K562 (cell line): ENCODE measurements around the gene ASB7. TPM values are rescaled to one million over a fixed set of nuclear protein-coding genes. Genes with fewer than 3 reads are reported as not detected.

ENCODE experiments used
- ATAC-seq: fragments of 200-7000 bp; cut with Tn5 transposase; 3 replicates; pipeline ENCODE4 v1.9.1; 2020; ENCODE audit warnings: moderate library complexity
- BruUV-seq: library from RNA; stranded (reverse); fragments of 400-500 nt; replicated peaks from 2 replicates; lab custom pipeline; 2021; lab: Mats Ljungman, UMichigan
- CTCF ChIA-PET: fragments of 300-600 bp; formaldehyde crosslinking; extraction: SDS; loops from one replicate; lab custom pipeline; 2021; ENCODE audit warnings: low intra/inter-chr PET ratio; lab: Yijun Ruan, JAX
- POLR2A ChIA-PET: fragments of 300-600, 350-650 bp; sonication (Branson Sonifier 250); formaldehyde crosslinking; extraction: SDS; loops from one replicate; lab custom pipeline; 2021; ENCODE audit warnings: antibody characterized with exemption, inconsistent platforms; lab: Yijun Ruan, JAX
- DNase-seq, 4 experiments: peaks; one replicate each; pipeline versions ENCODE4 v3.0.0 to v3.0.0-alpha.2; 2011 to 2018; ENCODE audit warnings: low spot score in 3 of 4, mixed read lengths in 3 of 4; ENCODE audit errors: extremely low read depth in 1 of 4
- FAIRE-seq: peaks from 2 replicates; lab custom pipeline; 2011; peaks lifted over from hg19 to GRCh38; lab: Jason Lieb, UNC
- H2AFZ ChIP-seq: 2 replicates; pipeline ENCODE4 v1.6.0; 2011; ENCODE audit warnings: low read depth, low read length, control low read depth, inconsistent platforms
- H3K27ac ChIP-seq: fragments of 200-600 bp; 3 replicates; pipeline ENCODE4 v1.8.0; 2011; ENCODE audit warnings: low read depth, mild to moderate bottlenecking, control low read depth, inconsistent platforms, low read length, moderate library complexity, mixed read lengths; ENCODE audit errors: extremely low read depth
- H3K27me3 ChIP-seq, 2 experiments: fragments of 300-600 bp in 1 of 2; 2 replicates in 1 of 2; 3 replicates in 1 of 2; pipeline versions ENCODE4 v1.6.0 to v1.8.0; 2011; ENCODE audit warnings: inconsistent platforms in 2 of 2, low read length in 2 of 2, mild to moderate bottlenecking in 1 of 2, mixed read lengths in 1 of 2, moderate library complexity in 1 of 2; ENCODE audit not compliant: control insufficient read depth in 2 of 2, insufficient read depth in 2 of 2
- H3K36me3 ChIP-seq: fragments of 300-600 bp; 3 replicates; pipeline ENCODE4 v1.8.0; 2011; ENCODE audit warnings: mild to moderate bottlenecking, low read length, inconsistent platforms; ENCODE audit not compliant: control insufficient read depth, insufficient read depth
- H3K4me1 ChIP-seq, 2 experiments: fragments of 200-600 bp in 1 of 2; replicated peaks in 1 of 2; 2 replicates in 1 of 2; 3 replicates in 1 of 2; pipeline versions ENCODE4 v1.5.1 to v1.8.0; 2011; ENCODE audit warnings: inconsistent platforms in 2 of 2, low read length in 2 of 2, mild to moderate bottlenecking in 1 of 2, mixed read lengths in 1 of 2, moderate library complexity in 1 of 2; ENCODE audit not compliant: control insufficient read depth in 2 of 2, insufficient read depth in 2 of 2
- H3K4me2 ChIP-seq: 2 replicates; pipeline ENCODE4 v1.6.1; 2011; ENCODE audit warnings: low read length, control low read depth, inconsistent platforms, mixed read lengths; ENCODE audit not compliant: insufficient read depth
- H3K4me3 ChIP-seq: fragments of 200-600 bp; sonication (generic), shearing (Covaris generic); 2 replicates; pipeline ENCODE4 v1.5.1; 2016; ENCODE audit warnings: control low read depth, inconsistent platforms
- H3K79me2 ChIP-seq: fragments of 200-600 bp; 3 replicates; pipeline ENCODE4 v1.8.0; 2011; ENCODE audit warnings: low read length, inconsistent platforms; ENCODE audit not compliant: control insufficient read depth, insufficient read depth
- H3K9ac ChIP-seq, 2 experiments: 2 replicates each; pipeline versions ENCODE4 v1.6.0 to v1.6.1; 2011; ENCODE audit warnings: low read depth in 2 of 2, low read length in 2 of 2, control low read depth in 1 of 2, inconsistent platforms in 1 of 2, mild to moderate bottlenecking in 1 of 2, mixed read lengths in 1 of 2; ENCODE audit not compliant: insufficient read depth in 1 of 2
- H3K9me1 ChIP-seq: one replicate; pipeline ENCODE4 v1.6.0; 2011; ENCODE audit warnings: inconsistent platforms, mild to moderate bottlenecking, low read length, moderate library complexity; ENCODE audit not compliant: control insufficient read depth, insufficient read depth
- H3K9me3 ChIP-seq: replicated peaks from 2 replicates; pipeline ENCODE4 v1.5.1; 2011; ENCODE audit warnings: low read depth, low read length, inconsistent platforms; ENCODE audit not compliant: control insufficient read depth, insufficient read depth
- H4K20me1 ChIP-seq: replicated peaks from 2 replicates; pipeline ENCODE4 v1.6.1; 2011; ENCODE audit warnings: low read length, inconsistent platforms, mixed read lengths; ENCODE audit not compliant: control insufficient read depth, insufficient read depth
- BCOR ChIP-seq: fragments of 450-650 bp; IDR thresholded peaks from 2 replicates; pipeline ENCODE4 v1.6.1; 2016
- BDP1 ChIP-seq: IDR thresholded peaks from 3 replicates; pipeline ENCODE4 v1.6.1; 2011; ENCODE audit not compliant: insufficient read length, insufficient read depth
- CREM ChIP-seq: IDR thresholded peaks from 2 replicates; pipeline ENCODE4 v1.6.1; 2014; ENCODE audit warnings: antibody characterized with exemption, low read depth
- FOSL1 ChIP-seq: fragments of 200-800 bp; sonication (Bioruptor generic); conservative IDR thresholded peaks from 2 replicates; pipeline ENCODE4 v1.6.1; 2016; ENCODE audit warnings: missing genetic modification characterization, missing compliant biosample characterization
- MEIS2 ChIP-seq: fragments of 450-650 bp; IDR thresholded peaks from 2 replicates; pipeline ENCODE4 v1.6.1; 2014; ENCODE audit warnings: mild to moderate bottlenecking; ENCODE audit not compliant: partially characterized antibody
- NCOA1 ChIP-seq: fragments of 450-650 bp; IDR thresholded peaks from 2 replicates; pipeline ENCODE4 v1.6.1; 2016; ENCODE audit warnings: low read depth
- RBM25 ChIP-seq: fragments of 200-400 bp; formaldehyde crosslinking; IDR thresholded peaks from 2 replicates; pipeline ENCODE4 v1.6.1; 2018; ENCODE audit warnings: low read length, low read depth, moderate library complexity; ENCODE audit not compliant: severe bottlenecking
- SETDB1 ChIP-seq: IDR thresholded peaks from one replicate; pipeline ENCODE4 v1.6.1; 2012; ENCODE audit warnings: low read length, control low read depth, inconsistent platforms
- SOX6 ChIP-seq: fragments of 450-650 bp; IDR thresholded peaks from 2 replicates; pipeline ENCODE4 v1.6.1; 2014; ENCODE audit warnings: mild to moderate bottlenecking
- ZNF311 ChIP-seq: fragments of 250-450 bp; sonication (Bioruptor Pico); IDR thresholded peaks from 2 replicates; pipeline ENCODE4 v1.4.0; 2020; ENCODE audit warnings: mild to moderate bottlenecking, moderate library complexity
- WGBS: fragments of 100-300 bp; shearing (Covaris generic); methylation state at CpG from one replicate; pipeline ENCODE4 v1.1.6; 2016; ENCODE audit warnings: low coverage, mixed read lengths; ENCODE audit not compliant: insufficient coverage; ENCODE audit errors: missing lambda C conversion rate; 5-methylcytosine and 5-hydroxymethylcytosine counted together
- in situ Hi-C: fragments of 300-500 bp; cut with MboI; formaldehyde crosslinking; loops from 4 replicates; pipeline ENCODE4 v1.15.0; 2018; ENCODE audit warnings: inconsistent platforms, mixed read lengths
- intact Hi-C: fragments of 100-400 bp; cut with micrococcal nuclease; formaldehyde crosslinking; loops from 2 replicates; pipeline ENCODE4 v1.14.2; 2022
- polyA plus RNA-seq, 8 experiments: library from polyadenylated mRNA; depleted of rRNA in 4 of 8; stranded (reverse) in 5 of 8; unstranded in 3 of 8; fragments of >200 nt; fragmentation: Nextera tagmentation in 2 of 8; fragmentation: Illumina TruSeq in 1 of 8; extraction: Ambion mirVana in 2 of 8; extraction: Trizol in 1 of 8; gene quantifications; 2 replicates each; pipeline versions ENCODE4 v1.2.1 to v1.2.3, GENCODE V29; 2011 to 2014; ENCODE audit warnings: inconsistent platforms in 1 of 8, missing spikeins in 1 of 8
- total RNA-seq, 7 experiments: library from RNA; depleted of rRNA in 6 of 7; stranded (reverse); fragments of >200 nt in 6 of 7; fragmentation: Illumina TruSeq in 2 of 7; extraction: Trizol in 2 of 7; gene quantifications; 2 replicates each; pipeline versions ENCODE4 v1.2.1 to v1.2.3, GENCODE V29; 2011 to 2021; ENCODE audit warnings: low replicate concordance in 1 of 7
- TF ChIP-seq, protein P1 (sequence below), 3 experiments: IDR thresholded peaks in 2 of 3; conservative IDR thresholded peaks in 1 of 3; 2 replicates each; pipeline ENCODE4 v1.5.1; 2011 to 2012; ENCODE audit warnings: low read length in 3 of 3, mild to moderate bottlenecking in 3 of 3, control low read depth in 2 of 3, improper control_type of control experiment in 1 of 3, inconsistent platforms in 1 of 3, low read depth in 1 of 3, mixed read lengths in 1 of 3, moderate library complexity in 1 of 3; ENCODE audit not compliant: insufficient read depth in 2 of 3
- TF ChIP-seq, protein P2 (sequence below): fragments of 450-650 bp; IDR thresholded peaks from 2 replicates; pipeline ENCODE4 v1.6.1; 2017; ENCODE audit warnings: mild to moderate bottlenecking, moderate library complexity
- TF ChIP-seq, protein P3 (sequence below), 3 experiments: fragments of 200-800 bp in 1 of 3; sonication (Bioruptor generic) in 1 of 3; sonication (generic) in 1 of 3; formaldehyde crosslinking in 1 of 3; IDR thresholded peaks; 2 replicates each; pipeline versions ENCODE4 v1.6.1 to v1.8.0; 2016 to 2022; ENCODE audit warnings: mild to moderate bottlenecking in 2 of 3, missing compliant biosample characterization in 2 of 3, missing genetic modification characterization in 2 of 3, missing genetic modification reagents in 1 of 3

Gene ASB7
- total and polyA plus RNA-seq, 9 of the 15 experiments (the other 6 are each of a cell fraction or from before 2014, with no cell fraction given) = 1.8 to 10.1 (median 6.8) TPM

DNA sequence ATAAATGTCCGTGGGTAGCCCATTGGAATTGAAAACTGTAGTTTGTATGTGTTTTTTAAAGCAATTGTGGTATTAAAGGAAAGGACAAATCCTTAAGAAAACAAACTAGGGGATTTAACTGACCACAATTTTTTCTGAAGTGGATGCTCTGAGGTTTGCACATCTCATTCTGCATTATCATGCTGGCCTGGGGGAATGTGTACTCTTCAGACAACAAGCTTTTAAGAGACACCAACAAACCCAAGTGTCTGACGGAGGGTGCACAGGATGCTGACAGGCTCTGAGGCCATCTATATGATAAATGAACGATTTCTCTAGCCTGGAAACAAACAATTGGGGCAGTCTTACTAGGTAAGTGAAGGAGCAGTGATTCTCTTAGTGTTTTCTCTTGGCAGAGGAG, 9.5 kb upstream of the ASB7 start:
- no peaks in the 10 kb centered on the region for H3K9me1 ChIP-seq
- no peak overlapping the region for H3K27ac ChIP-seq
- peaks cover 28% of the 10 kb centered on the region; the same call in 2 of the 3 replicates for H3K36me3 ChIP-seq
- peaks cover 98% of the 10 kb centered on the region for H3K79me2 ChIP-seq
- ATAC-seq = no peak
- no TSS peak for BruUV-seq
- intact Hi-C loops (no loop called here), in situ Hi-C loops (no loop called here)
- no peak overlapping the region for H3K9ac ChIP-seq
- ChIA-PET CTCF (no interaction called here), POLR2A (interaction anchor here (0.6 kb wide), 1 partner anchor 314 kb away, joined by 4 read pairs; no protein-coding TSS in a partner anchor)
- no peak for DNase-seq
- no peaks in the 10 kb centered on the region for H3K27me3 ChIP-seq
- no peak overlapping the region for H3K4me2 ChIP-seq
- no peaks in the 10 kb centered on the region for H4K20me1 ChIP-seq
- H2AFZ ChIP-seq = no peak overlapping the region
- 57% methylated on average over 3 of the region's 3 CpGs for WGBS
- FAIRE-seq = no peak
- H3K4me1 ChIP-seq = peaks cover 3 to 26% of the 10 kb centered on the region in 2 experiments
- TF ChIP-seq BDP1 = no peak
- peak; percentile 5 for TF ChIP-seq MEIS2
- no peak overlapping the region for H3K4me3 ChIP-seq
- no peaks in the 10 kb centered on the region for H3K9me3 ChIP-seq

DNA sequence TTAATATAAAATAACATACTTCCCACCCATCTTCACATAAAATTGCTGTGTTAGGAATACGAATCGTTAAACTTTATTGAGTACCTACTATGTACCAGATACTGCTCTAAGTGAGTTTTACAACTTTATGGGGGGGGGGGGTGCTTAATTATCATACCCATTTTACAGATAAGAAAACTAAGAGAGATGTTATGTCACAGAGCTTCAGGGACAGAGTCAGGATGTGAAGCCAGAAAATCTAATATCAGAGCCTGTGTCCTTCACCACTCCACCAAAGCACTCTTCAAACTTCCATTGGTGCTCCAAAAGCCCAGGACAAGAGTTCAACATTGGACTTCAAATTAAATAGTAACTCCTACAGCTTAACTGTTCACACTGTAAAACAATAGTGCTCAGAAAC, 9.0 kb upstream of the ASB7 start:
- intact Hi-C loops = no loop called here
- Histone ChIP-seq H3K4me1 (peaks cover 4 to 30% of the 10 kb centered on the region in 2 experiments), H3K9me3 (no peaks in the 10 kb centered on the region), H3K79me2 (peaks cover 98% of the 10 kb centered on the region), H3K4me2 (no peak overlapping the region), H3K27me3 (no peaks in the 10 kb centered on the region), H2AFZ (no peak overlapping the region), H3K27ac (no peak overlapping the region), H4K20me1 (no peaks in the 10 kb centered on the region), H3K9me1 (no peaks in the 10 kb centered on the region), H3K9ac (no peak overlapping the region), H3K4me3 (no peak overlapping the region), H3K36me3 (peaks cover 25% of the 10 kb centered on the region; the same call in 2 of the 3 replicates)
- no peak for FAIRE-seq
- DNase-seq = no peak
- no peak for ATAC-seq
- 93% methylated on average over 2 of the region's 2 CpGs for whole genome bisulfite sequencing
- in situ Hi-C loops = no loop called here
- BruUV-seq = no TSS peak
- ChIA-PET POLR2A (no interaction called here), CTCF (no interaction called here)
- TF ChIP-seq, protein P1, sequence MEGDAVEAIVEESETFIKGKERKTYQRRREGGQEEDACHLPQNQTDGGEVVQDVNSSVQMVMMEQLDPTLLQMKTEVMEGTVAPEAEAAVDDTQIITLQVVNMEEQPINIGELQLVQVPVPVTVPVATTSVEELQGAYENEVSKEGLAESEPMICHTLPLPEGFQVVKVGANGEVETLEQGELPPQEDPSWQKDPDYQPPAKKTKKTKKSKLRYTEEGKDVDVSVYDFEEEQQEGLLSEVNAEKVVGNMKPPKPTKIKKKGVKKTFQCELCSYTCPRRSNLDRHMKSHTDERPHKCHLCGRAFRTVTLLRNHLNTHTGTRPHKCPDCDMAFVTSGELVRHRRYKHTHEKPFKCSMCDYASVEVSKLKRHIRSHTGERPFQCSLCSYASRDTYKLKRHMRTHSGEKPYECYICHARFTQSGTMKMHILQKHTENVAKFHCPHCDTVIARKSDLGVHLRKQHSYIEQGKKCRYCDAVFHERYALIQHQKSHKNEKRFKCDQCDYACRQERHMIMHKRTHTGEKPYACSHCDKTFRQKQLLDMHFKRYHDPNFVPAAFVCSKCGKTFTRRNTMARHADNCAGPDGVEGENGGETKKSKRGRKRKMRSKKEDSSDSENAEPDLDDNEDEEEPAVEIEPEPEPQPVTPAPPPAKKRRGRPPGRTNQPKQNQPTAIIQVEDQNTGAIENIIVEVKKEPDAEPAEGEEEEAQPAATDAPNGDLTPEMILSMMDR (IDR thresholded peaks at IDR 0.05 in 2 of 3, conservative IDR thresholded peaks at IDR 0.05 in 1 of 3; ENCODE audit: insufficient read depth in 2 of 3, low read depth in 1 of 3, low read length in 3 of 3) = no peak
- TF ChIP-seq ZNF311 (CRISPR knock-in tag) (no peak), FOSL1 (tag) (no peak), RBM25 (peak; percentile 93), SETDB1 (no peak), CREM (no peak), BCOR (peak; percentile 54; the same call in 1 of the 2 replicates), SOX6 (no peak), NCOA1 (no peak)
- TF ChIP-seq, protein P2, sequence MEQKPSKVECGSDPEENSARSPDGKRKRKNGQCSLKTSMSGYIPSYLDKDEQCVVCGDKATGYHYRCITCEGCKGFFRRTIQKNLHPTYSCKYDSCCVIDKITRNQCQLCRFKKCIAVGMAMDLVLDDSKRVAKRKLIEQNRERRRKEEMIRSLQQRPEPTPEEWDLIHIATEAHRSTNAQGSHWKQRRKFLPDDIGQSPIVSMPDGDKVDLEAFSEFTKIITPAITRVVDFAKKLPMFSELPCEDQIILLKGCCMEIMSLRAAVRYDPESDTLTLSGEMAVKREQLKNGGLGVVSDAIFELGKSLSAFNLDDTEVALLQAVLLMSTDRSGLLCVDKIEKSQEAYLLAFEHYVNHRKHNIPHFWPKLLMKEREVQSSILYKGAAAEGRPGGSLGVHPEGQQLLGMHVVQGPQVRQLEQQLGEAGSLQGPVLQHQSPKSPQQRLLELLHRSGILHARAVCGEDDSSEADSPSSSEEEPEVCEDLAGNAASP = no peak
- TF ChIP-seq, protein P3, sequence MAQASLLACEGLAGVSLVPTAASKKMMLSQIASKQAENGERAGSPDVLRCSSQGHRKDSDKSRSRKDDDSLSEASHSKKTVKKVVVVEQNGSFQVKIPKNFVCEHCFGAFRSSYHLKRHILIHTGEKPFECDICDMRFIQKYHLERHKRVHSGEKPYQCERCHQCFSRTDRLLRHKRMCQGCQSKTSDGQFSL (CRISPR knock-in tag; IDR thresholded peaks at IDR 0.05) = peak; percentile 59
- TF ChIP-seq, protein P3 (tag; IDR thresholded peaks at IDR 0.05) = no peak; a peak in 1 of 4 replicates
